Measurements from ENCODE around the gene DCST2.
"Not testable (repeated sequence)": the region's sequence is repeated elsewhere in the genome, so short reads cannot be mapped to it uniquely, and the experiment has no call there.

DCST2 gene

GRCh38 chr1:154988058-154988954 lies 45.3 kb downstream of the DCST2 start:
- Histone ChIP-seq H3K4me1 (ENCODE audit: control extremely low read depth in 1 of 4, control insufficient read depth in 4 of 4, insufficient read depth in 4 of 4, low read length in 3 of 4) (peaks cover 4 to 21% (median 12%) of the 10 kb centered on the region in 4 experiments), H3K36me3 (ENCODE audit: control insufficient read depth in 4 of 4, insufficient read depth in 4 of 4, low read length in 3 of 4) (peaks cover 6 to 49% (median 34%) of the 10 kb centered on the region in 4 experiments), H3K27me3 (replicated peaks in 2 of 5; ENCODE audit: control insufficient read depth in 4 of 5, insufficient read depth in 5 of 5, low read length in 4 of 5) (no peaks in the 10 kb centered on the region), H3K9me3 (ENCODE audit: control extremely low read depth in 1 of 5, control insufficient read depth in 4 of 5, insufficient read depth in 2 of 5, low read depth in 1 of 5, low read length in 4 of 5) (no peaks in the 10 kb centered on the region), H3K4me3 (ENCODE audit: control insufficient read depth in 1 of 7, extremely low read depth in 1 of 7, insufficient read depth in 4 of 7, low read depth in 2 of 7, low read length in 6 of 7) (no peak overlapping the region), H3K27ac (ENCODE audit: insufficient read depth in 1 of 2, low read depth in 1 of 2, low read length in 2 of 2, poor library complexity in 1 of 2, severe bottlenecking in 2 of 2) (no peak overlapping the region)
- ChIA-PET POLR2A (no interaction called here), CTCF (interaction anchor here (0.7 to 20.2 kb wide), 11 partner anchors 10 to 71 kb away, joined by 3 to 320 read pairs (median 6); partner anchors contain the start of genes CKS1B, LENEP, PYGO2 and ZBTB7B)
- 98% methylated on average over 16 of the region's 17 CpGs for WGBS (ENCODE audit: insufficient coverage)
- DNase-seq: peak in 1 of 3 donors; percentile 32

- H3K4me3 ChIP-seq (ENCODE audit: control insufficient read depth in 1 of 7, extremely low read depth in 1 of 7, insufficient read depth in 4 of 7, low read depth in 2 of 7, low read length in 6 of 7): no peak overlapping the region
- no peak for DNase-seq
- peaks cover 8 to 19% (median 16%) of the 10 kb centered on the region in 4 experiments for H3K4me1 ChIP-seq (ENCODE audit: control extremely low read depth in 1 of 4, control insufficient read depth in 4 of 4, insufficient read depth in 4 of 4, low read length in 3 of 4)
- WGBS (ENCODE audit: insufficient coverage): 95% methylated on average over 4 of the region's 6 CpGs
- no peaks in the 10 kb centered on the region for H3K27me3 ChIP-seq (replicated peaks in 2 of 5; ENCODE audit: control insufficient read depth in 4 of 5, insufficient read depth in 5 of 5, low read length in 4 of 5)
- POLR2A ChIA-PET: interaction anchor here (0.7 kb wide), 1 partner anchor 360 kb away, joined by 4 read pairs; no protein-coding TSS in a partner anchor
- no peaks in the 10 kb centered on the region for H3K9me3 ChIP-seq (ENCODE audit: control extremely low read depth in 1 of 5, control insufficient read depth in 4 of 5, insufficient read depth in 2 of 5, low read depth in 1 of 5, low read length in 4 of 5)
- CTCF ChIA-PET: interaction anchor here (1.1 to 20.2 kb wide), 9 partner anchors 9 to 72 kb away, joined by 3 to 320 read pairs (median 8); partner anchors contain the start of genes CKS1B, LENEP, PYGO2 and ZBTB7B
- no peak overlapping the region for H3K27ac ChIP-seq (ENCODE audit: insufficient read depth in 1 of 2, low read depth in 1 of 2, low read length in 2 of 2, poor library complexity in 1 of 2, severe bottlenecking in 2 of 2)
- peaks cover 6 to 42% (median 31%) of the 10 kb centered on the region in 4 experiments for H3K36me3 ChIP-seq (ENCODE audit: control insufficient read depth in 4 of 4, insufficient read depth in 4 of 4, low read length in 3 of 4)
Observed at GRCh38 chr1:154987326-154987725, 46.3 kb downstream of the DCST2 start.

GRCh38 chr1:154986736-154987135 lies 46.8 kb downstream of the DCST2 start:
- H3K9me3 ChIP-seq (ENCODE audit: control extremely low read depth in 1 of 5, control insufficient read depth in 4 of 5, insufficient read depth in 2 of 5, low read depth in 1 of 5, low read length in 4 of 5); H3K27ac ChIP-seq (ENCODE audit: insufficient read depth in 1 of 2, low read depth in 1 of 2, low read length in 2 of 2, poor library complexity in 1 of 2, severe bottlenecking in 2 of 2); DNase-seq; H3K27me3 ChIP-seq (replicated peaks in 2 of 5; ENCODE audit: control insufficient read depth in 4 of 5, insufficient read depth in 5 of 5, low read length in 4 of 5); H3K4me3 ChIP-seq (ENCODE audit: control insufficient read depth in 1 of 7, extremely low read depth in 1 of 7, insufficient read depth in 4 of 7, low read depth in 2 of 7, low read length in 6 of 7): not testable (repeated sequence)
- H3K4me1 ChIP-seq (ENCODE audit: control extremely low read depth in 1 of 4, control insufficient read depth in 4 of 4, insufficient read depth in 4 of 4, low read length in 3 of 4): peaks cover 9 to 24% (median 17%) of the 10 kb centered on the region in 4 experiments
- 100% methylated on average over 1 of the region's 4 CpGs for WGBS (ENCODE audit: insufficient coverage)
- POLR2A ChIA-PET: interaction anchor here (0.7 kb wide), 1 partner anchor 359 kb away, joined by 4 read pairs; no protein-coding TSS in a partner anchor
- H3K36me3 ChIP-seq (ENCODE audit: control insufficient read depth in 4 of 4, insufficient read depth in 4 of 4, low read length in 3 of 4): peaks cover 6 to 42% (median 31%) of the 10 kb centered on the region in 4 experiments
- CTCF ChIA-PET: interaction anchor here (1.2 to 20.2 kb wide), 5 partner anchors 8 to 65 kb away, joined by 3 to 320 read pairs (median 13); partner anchors contain the start of genes LENEP and ZBTB7B

GRCh38 chr1:154983776-154984466 lies 49.7 kb downstream of the DCST2 start:
- H3K36me3 ChIP-seq (ENCODE audit: control insufficient read depth in 4 of 4, insufficient read depth in 4 of 4, low read length in 3 of 4): peaks cover 3 to 29% (median 20%) of the 10 kb centered on the region in 4 experiments
- peak overlapping the region; percentile 76 to 83 for H3K27ac ChIP-seq (ENCODE audit: insufficient read depth in 1 of 2, low read depth in 1 of 2, low read length in 2 of 2, poor library complexity in 1 of 2, severe bottlenecking in 2 of 2)
- ChIA-PET CTCF (interaction anchor here (1.0 to 20.2 kb wide), 6 partner anchors 10 to 47 kb away, joined by 3 to 320 read pairs (median 7); partner anchors contain the start of genes CKS1B, LENEP, PBXIP1 and PMVK), POLR2A (interaction anchor here (0.6 to 1.0 kb wide), 3 partner anchors 10 to 541 kb away, joined by 3 to 4 read pairs (median 3); partner anchors contain the start of gene SHC1)
- H3K9me3 ChIP-seq (ENCODE audit: control extremely low read depth in 1 of 5, control insufficient read depth in 4 of 5, insufficient read depth in 2 of 5, low read depth in 1 of 5, low read length in 4 of 5): no peaks in the 10 kb centered on the region
- WGBS (ENCODE audit: insufficient coverage): 16% methylated on average over 8 of the region's 17 CpGs
- H3K4me1 ChIP-seq (ENCODE audit: control extremely low read depth in 1 of 4, control insufficient read depth in 4 of 4, insufficient read depth in 4 of 4, low read length in 3 of 4): peaks cover 9 to 24% (median 23%) of the 10 kb centered on the region in 4 experiments
- H3K4me3 ChIP-seq (ENCODE audit: control insufficient read depth in 1 of 7, extremely low read depth in 1 of 7, insufficient read depth in 4 of 7, low read depth in 2 of 7, low read length in 6 of 7): peak overlapping the region in 6 of 7 experiments; percentile 76 to 99 (median 81)
- DNase-seq: no peak
- H3K27me3 ChIP-seq (replicated peaks in 2 of 5; ENCODE audit: control insufficient read depth in 4 of 5, insufficient read depth in 5 of 5, low read length in 4 of 5): no peaks in the 10 kb centered on the region

- POLR2A ChIA-PET: interaction anchor here (0.6 to 1.0 kb wide), 3 partner anchors 9 to 12 kb away, joined by 3 to 4 read pairs (median 3); partner anchors contain the start of gene SHC1
- peak; percentile 99 to 100 (median 99) for DNase-seq
- Histone ChIP-seq H3K4me3 (ENCODE audit: control insufficient read depth in 1 of 7, extremely low read depth in 1 of 7, insufficient read depth in 4 of 7, low read depth in 2 of 7, low read length in 6 of 7) (peak within 1 kb of the TSS; percentile 70 to 99 (median 81)), H3K36me3 (ENCODE audit: control insufficient read depth in 4 of 4, insufficient read depth in 4 of 4, low read length in 3 of 4) (peaks cover 3 to 25% (median 11%) of the 10 kb centered on the region in 4 experiments), H3K9me3 (ENCODE audit: control extremely low read depth in 1 of 5, control insufficient read depth in 4 of 5, insufficient read depth in 2 of 5, low read depth in 1 of 5, low read length in 4 of 5) (no peaks in the 10 kb centered on the region), H3K27me3 (replicated peaks in 2 of 5; ENCODE audit: control insufficient read depth in 4 of 5, insufficient read depth in 5 of 5, low read length in 4 of 5) (no peaks in the 10 kb centered on the region), H3K4me1 (ENCODE audit: control extremely low read depth in 1 of 4, control insufficient read depth in 4 of 4, insufficient read depth in 4 of 4, low read length in 3 of 4) (peaks cover 13 to 28% (median 28%) of the 10 kb centered on the region in 4 experiments), H3K27ac (ENCODE audit: insufficient read depth in 1 of 2, low read depth in 1 of 2, low read length in 2 of 2, poor library complexity in 1 of 2, severe bottlenecking in 2 of 2) (peak within 1 kb of the TSS; percentile 76 to 83)
- WGBS (ENCODE audit: insufficient coverage): 1% methylated on average over 26 of the region's 26 CpGs
- CTCF ChIA-PET: interaction anchor here (1.0 to 20.2 kb wide), 6 partner anchors 9 to 75 kb away, joined by 3 to 320 read pairs (median 6); partner anchors contain the start of genes CKS1B, LENEP, PBXIP1 and PMVK
Observed at GRCh38 chr1:154982897-154983648, 50.5 kb downstream of the DCST2 start, which contains the start of gene FLAD1. Gene FLAD1 (plus strand): TSS chr1:154983344. CDS start chr1:154983695, 351 bp downstream.

GRCh38 chr1:154982341-154982740 lies 51.2 kb downstream of the DCST2 start:
- Histone ChIP-seq H3K36me3 (ENCODE audit: control insufficient read depth in 4 of 4, insufficient read depth in 4 of 4, low read length in 3 of 4) (peaks cover 0 to 19% (median 5%) of the 10 kb centered on the region in 4 experiments), H3K9me3 (ENCODE audit: control extremely low read depth in 1 of 5, control insufficient read depth in 4 of 5, insufficient read depth in 2 of 5, low read depth in 1 of 5, low read length in 4 of 5) (no peaks in the 10 kb centered on the region), H3K27me3 (replicated peaks in 2 of 5; ENCODE audit: control insufficient read depth in 4 of 5, insufficient read depth in 5 of 5, low read length in 4 of 5) (no peaks in the 10 kb centered on the region), H3K27ac (ENCODE audit: insufficient read depth in 1 of 2, low read depth in 1 of 2, low read length in 2 of 2, poor library complexity in 1 of 2, severe bottlenecking in 2 of 2) (peak overlapping the region in 1 of 2 experiments; percentile 57), H3K4me3 (ENCODE audit: control insufficient read depth in 1 of 7, extremely low read depth in 1 of 7, insufficient read depth in 4 of 7, low read depth in 2 of 7, low read length in 6 of 7) (peak overlapping the region in 6 of 7 experiments; percentile 76 to 99 (median 81)), H3K4me1 (ENCODE audit: control extremely low read depth in 1 of 4, control insufficient read depth in 4 of 4, insufficient read depth in 4 of 4, low read length in 3 of 4) (peaks cover 20 to 35% (median 35%) of the 10 kb centered on the region in 4 experiments)
- DNase-seq: no peak
- ChIA-PET POLR2A (interaction anchor here (1.0 kb wide), 1 partner anchor 9 kb away, joined by 4 read pairs; no protein-coding TSS in a partner anchor), CTCF (interaction anchor here (1.1 to 20.2 kb wide), 5 partner anchors 9 to 77 kb away, joined by 3 to 320 read pairs (median 9); partner anchors contain the start of genes CKS1B, LENEP and ZBTB7B)
- 65% methylated on average over 3 of the region's 6 CpGs for WGBS (ENCODE audit: insufficient coverage)
